ENCODE data around the gene SNRNP25.
"Not testable (repeated sequence)": the region's sequence is repeated elsewhere in the genome, so short reads cannot be mapped to it uniquely, and the experiment has no call there.

SNRNP25 gene

DNA sequence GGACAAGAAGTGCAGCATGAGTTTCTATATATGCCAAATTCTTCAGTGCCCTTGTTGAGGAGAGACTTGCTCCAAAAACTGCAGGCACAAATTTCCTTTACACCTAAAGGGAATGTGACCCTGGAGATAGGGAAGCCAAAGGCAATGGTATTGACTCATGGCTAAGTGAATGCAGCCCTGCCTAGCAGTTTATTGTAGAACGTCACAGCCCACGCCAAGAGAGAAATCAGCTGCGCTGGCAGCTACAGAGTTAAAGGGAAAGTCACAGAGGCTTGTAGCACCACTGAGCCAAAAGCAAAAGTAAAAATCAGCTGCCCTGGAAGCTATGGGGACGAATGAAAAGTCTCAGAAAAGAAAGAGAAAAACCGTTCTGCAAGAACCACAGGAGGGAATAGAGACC lies 10.3 kb upstream of the SNRNP25 start:
- peaks cover 76% of the 10 kb centered on the region for H3K36me3 ChIP-seq (ENCODE audit: insufficient read depth, low read length)
- no peak overlapping the region for H3K9ac ChIP-seq (ENCODE audit: low read depth, low read length)
- no peak overlapping the region for H3K27ac ChIP-seq (ENCODE audit: low read depth, low read length)
- H3K9me3 ChIP-seq (ENCODE audit: insufficient read depth, low read depth, low read length) = peaks cover 10% of the 10 kb centered on the region
- H3K4me3 ChIP-seq (ENCODE audit: low read length) = no peak overlapping the region
- no peaks in the 10 kb centered on the region for H3K4me1 ChIP-seq (ENCODE audit: insufficient read depth, low read length)
- H3K27me3 ChIP-seq (ENCODE audit: insufficient read depth, low read length) = no peaks in the 10 kb centered on the region
- WGBS = 86% methylated on average over 4 of the region's 5 CpGs

DNA sequence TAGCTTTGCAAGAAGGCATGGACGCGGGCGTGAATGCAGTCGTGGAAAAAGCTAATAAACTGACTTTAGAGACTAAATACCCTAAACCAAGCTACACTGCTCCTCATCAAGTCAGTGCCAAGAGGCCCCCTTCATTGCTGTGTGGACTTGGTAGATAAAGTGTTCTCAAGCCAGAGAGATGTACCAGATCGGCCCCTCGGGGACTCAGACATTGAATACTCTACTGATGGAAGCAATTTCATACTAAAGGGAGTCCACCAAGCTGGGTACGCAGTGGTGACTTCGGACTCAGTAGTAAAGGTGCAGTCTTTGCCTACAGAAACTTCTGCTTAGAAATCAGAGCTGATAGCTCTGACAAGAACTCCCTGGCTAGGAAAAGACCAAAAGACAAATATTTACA lies 9.0 kb upstream of the SNRNP25 start:
- WGBS = 97% methylated on average over 8 of the region's 8 CpGs
- Histone ChIP-seq H3K27ac (ENCODE audit: low read depth, low read length) (no peak overlapping the region), H3K36me3 (ENCODE audit: insufficient read depth, low read length) (peaks cover 77% of the 10 kb centered on the region)

DNA sequence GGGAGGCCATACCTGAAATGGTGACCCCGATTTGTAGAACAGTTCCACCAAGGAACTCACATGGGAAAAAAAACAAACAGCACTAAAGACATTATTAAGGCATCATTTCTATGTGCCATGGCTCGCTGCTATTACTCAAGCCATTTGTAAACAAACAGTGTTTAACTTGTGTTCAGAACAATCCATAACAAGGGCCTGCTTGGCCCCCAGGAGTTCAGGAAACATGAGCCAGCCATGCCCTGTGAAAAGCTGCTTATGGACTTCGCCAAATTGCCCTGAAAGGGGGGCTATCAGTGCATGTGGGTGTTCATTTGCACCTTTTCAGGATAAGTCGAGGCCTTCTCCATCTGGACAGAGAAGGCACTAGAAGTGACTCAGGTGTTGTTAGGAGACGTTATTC lies 8.2 kb upstream of the SNRNP25 start:
- H3K4me3 ChIP-seq (ENCODE audit: low read length) = no peak overlapping the region
- no peaks in the 10 kb centered on the region for H3K4me1 ChIP-seq (ENCODE audit: insufficient read depth, low read length)
- H3K27me3 ChIP-seq (ENCODE audit: insufficient read depth, low read length) = no peaks in the 10 kb centered on the region
- 92% methylated on average over 5 of the region's 5 CpGs for WGBS
- H3K9ac ChIP-seq (ENCODE audit: low read depth, low read length) = no peak overlapping the region
- no peak overlapping the region for H3K27ac ChIP-seq (ENCODE audit: low read depth, low read length)
- peaks cover 10% of the 10 kb centered on the region for H3K9me3 ChIP-seq (ENCODE audit: insufficient read depth, low read depth, low read length)
- H3K36me3 ChIP-seq (ENCODE audit: insufficient read depth, low read length) = peaks cover 79% of the 10 kb centered on the region

More for the DNA sequence above, 9.0 kb upstream of the SNRNP25 start:
- Histone ChIP-seq H3K27me3 (ENCODE audit: insufficient read depth, low read length) (no peaks in the 10 kb centered on the region), H3K9ac (ENCODE audit: low read depth, low read length) (no peak overlapping the region), H3K9me3 (ENCODE audit: insufficient read depth, low read depth, low read length) (peaks cover 10% of the 10 kb centered on the region), H3K4me1 (ENCODE audit: insufficient read depth, low read length) (no peaks in the 10 kb centered on the region), H3K4me3 (ENCODE audit: low read length) (no peak overlapping the region)

GRCh38 chr16:46510-46909 lies 7.1 kb upstream of the SNRNP25 start:
- peaks cover 82% of the 10 kb centered on the region for H3K36me3 ChIP-seq (ENCODE audit: insufficient read depth, low read length)
- 90% methylated on average over 5 of the region's 7 CpGs for WGBS
- H3K4me1 ChIP-seq (ENCODE audit: insufficient read depth, low read length); H3K9ac ChIP-seq (ENCODE audit: low read depth, low read length); H3K4me3 ChIP-seq (ENCODE audit: low read length); H3K9me3 ChIP-seq (ENCODE audit: insufficient read depth, low read depth, low read length); H3K27me3 ChIP-seq (ENCODE audit: insufficient read depth, low read length); H3K27ac ChIP-seq (ENCODE audit: low read depth, low read length): not testable (repeated sequence)

GRCh38 chr16:47234-47633 lies 6.4 kb upstream of the SNRNP25 start:
- Histone ChIP-seq H3K4me1 (ENCODE audit: insufficient read depth, low read length) (no peaks in the 10 kb centered on the region), H3K27ac (ENCODE audit: low read depth, low read length) (no peak overlapping the region), H3K27me3 (ENCODE audit: insufficient read depth, low read length) (no peaks in the 10 kb centered on the region), H3K9ac (ENCODE audit: low read depth, low read length) (no peak overlapping the region), H3K36me3 (ENCODE audit: insufficient read depth, low read length) (peaks cover 75% of the 10 kb centered on the region), H3K4me3 (ENCODE audit: low read length) (no peak overlapping the region), H3K9me3 (ENCODE audit: insufficient read depth, low read depth, low read length) (peaks cover 8% of the 10 kb centered on the region)
- 93% methylated on average over 7 of the region's 7 CpGs for whole genome bisulfite sequencing

GRCh38 chr16:50769-51591 lies 2.6 kb upstream of the SNRNP25 start:
- Histone ChIP-seq H3K27ac (ENCODE audit: low read depth, low read length) (no peak overlapping the region), H3K4me3 (ENCODE audit: low read length) (no peak overlapping the region; the same call in 1 of the 2 replicates), H3K27me3 (ENCODE audit: insufficient read depth, low read length) (no peaks in the 10 kb centered on the region), H3K36me3 (ENCODE audit: insufficient read depth, low read length) (peaks cover 51% of the 10 kb centered on the region), H3K9ac (ENCODE audit: low read depth, low read length) (no peak overlapping the region), H3K9me3 (ENCODE audit: insufficient read depth, low read depth, low read length) (no peaks in the 10 kb centered on the region), H3K4me1 (ENCODE audit: insufficient read depth, low read length) (no peaks in the 10 kb centered on the region)
- 90% methylated on average over 14 of the region's 15 CpGs for WGBS

GRCh38 chr16:54237-54581 lies 581 bp downstream of the SNRNP25 start:
- H3K36me3 ChIP-seq (ENCODE audit: insufficient read depth, low read length) = peaks cover 61% of the 10 kb centered on the region
- H3K9me3 ChIP-seq (ENCODE audit: insufficient read depth, low read depth, low read length) = no peaks in the 10 kb centered on the region
- H3K27me3 ChIP-seq (ENCODE audit: insufficient read depth, low read length) = no peaks in the 10 kb centered on the region
- peak overlapping the region; percentile 92 for H3K4me3 ChIP-seq (ENCODE audit: low read length)
- 88% methylated on average over 12 of the region's 12 CpGs for WGBS
- no peaks in the 10 kb centered on the region for H3K4me1 ChIP-seq (ENCODE audit: insufficient read depth, low read length)
- H3K9ac ChIP-seq (ENCODE audit: low read depth, low read length) = peak overlapping the region; percentile 85
- no peak overlapping the region; the same call in 1 of the 2 replicates for H3K27ac ChIP-seq (ENCODE audit: low read depth, low read length)

- Histone ChIP-seq H3K27me3 (ENCODE audit: insufficient read depth, low read length) (no peaks in the 10 kb centered on the region), H3K9ac (ENCODE audit: low read depth, low read length) (no peak overlapping the region), H3K27ac (ENCODE audit: low read depth, low read length) (no peak overlapping the region), H3K9me3 (ENCODE audit: insufficient read depth, low read depth, low read length) (no peaks in the 10 kb centered on the region), H3K4me1 (ENCODE audit: insufficient read depth, low read length) (no peaks in the 10 kb centered on the region), H3K36me3 (ENCODE audit: insufficient read depth, low read length) (peaks cover 65% of the 10 kb centered on the region), H3K4me3 (ENCODE audit: low read length) (no peak overlapping the region)
- 95% methylated on average over 11 of the region's 11 CpGs for WGBS
Observed at GRCh38 chr16:55571-56136, 2.0 kb downstream of the SNRNP25 start.

GRCh38 chr16:56231-56927 lies 2.8 kb downstream of the SNRNP25 start:
- H3K27ac ChIP-seq (ENCODE audit: low read depth, low read length) = no peak overlapping the region
- no peak overlapping the region for H3K4me3 ChIP-seq (ENCODE audit: low read length)
- H3K4me1 ChIP-seq (ENCODE audit: insufficient read depth, low read length) = no peaks in the 10 kb centered on the region
- H3K36me3 ChIP-seq (ENCODE audit: insufficient read depth, low read length) = peaks cover 64% of the 10 kb centered on the region
- WGBS = 96% methylated on average over 17 of the region's 17 CpGs
- H3K9ac ChIP-seq (ENCODE audit: low read depth, low read length) = no peak overlapping the region
- no peaks in the 10 kb centered on the region for H3K27me3 ChIP-seq (ENCODE audit: insufficient read depth, low read length)
- H3K9me3 ChIP-seq (ENCODE audit: insufficient read depth, low read depth, low read length) = no peaks in the 10 kb centered on the region

GRCh38 chr16:57711-58110 lies 4.1 kb downstream of the SNRNP25 start:
- Histone ChIP-seq H3K4me1 (ENCODE audit: insufficient read depth, low read length) (no peaks in the 10 kb centered on the region), H3K27ac (ENCODE audit: low read depth, low read length) (no peak overlapping the region), H3K9me3 (ENCODE audit: insufficient read depth, low read depth, low read length) (no peaks in the 10 kb centered on the region), H3K4me3 (ENCODE audit: low read length) (no peak overlapping the region), H3K9ac (ENCODE audit: low read depth, low read length) (no peak overlapping the region), H3K36me3 (ENCODE audit: insufficient read depth, low read length) (peaks cover 69% of the 10 kb centered on the region), H3K27me3 (ENCODE audit: insufficient read depth, low read length) (no peaks in the 10 kb centered on the region)
- 91% methylated on average over 8 of the region's 8 CpGs for WGBS

All from HUES64 (cell line).